Hematopoietic multipotent progenitor cell treated with erythropoietin and hydrocortisone succinate and interleukin-3 and kit ligand, for 17 days (in vitro differentiated cells): ENCODE measurements around the gene SPIN2B.
"Not testable (repeated sequence)": the region's sequence is repeated elsewhere in the genome, so short reads cannot be mapped to it uniquely, and the experiment has no call there.

ENCODE experiments used
- DNase-seq: peaks from one replicate; pipeline ENCODE4 v3.0.0-alpha.2; 2015; ENCODE audit warnings: low spot score

SPIN2B gene

DNA sequence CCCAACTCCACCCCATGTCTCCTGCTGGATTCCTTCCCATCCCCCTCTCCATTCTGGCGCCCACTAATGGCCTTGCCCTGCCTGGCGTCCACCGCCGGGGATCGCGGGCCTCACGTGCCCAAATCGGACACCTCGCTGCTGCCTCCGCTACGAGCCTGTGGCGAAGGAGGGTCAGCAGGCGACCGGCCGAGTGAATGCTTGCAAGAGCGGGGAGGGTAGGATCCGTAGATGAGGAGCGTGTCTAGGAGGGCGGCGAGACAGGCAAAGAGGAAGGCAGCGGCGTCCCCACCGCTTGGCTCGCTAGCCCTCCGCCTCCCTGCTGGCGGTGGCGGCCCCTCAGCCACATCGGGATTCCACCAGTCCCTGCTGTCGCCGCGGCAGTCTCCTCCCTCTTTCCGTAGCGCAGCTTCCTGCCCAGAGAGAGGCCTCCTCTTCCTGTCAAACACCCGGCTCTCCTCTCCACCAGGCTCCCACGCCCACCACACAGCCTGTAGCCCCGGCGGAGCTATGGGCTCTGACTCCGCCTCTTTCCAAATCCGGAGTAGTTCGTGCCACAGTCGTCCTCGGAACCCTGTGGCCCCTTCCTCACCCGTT lies at the start of gene SPIN2B:
Gene SPIN2B, minus strand, starts transcription at position 387 of the 594 bp plus-strand sequence.
- peak; percentile 62 for DNase-seq

DNA sequence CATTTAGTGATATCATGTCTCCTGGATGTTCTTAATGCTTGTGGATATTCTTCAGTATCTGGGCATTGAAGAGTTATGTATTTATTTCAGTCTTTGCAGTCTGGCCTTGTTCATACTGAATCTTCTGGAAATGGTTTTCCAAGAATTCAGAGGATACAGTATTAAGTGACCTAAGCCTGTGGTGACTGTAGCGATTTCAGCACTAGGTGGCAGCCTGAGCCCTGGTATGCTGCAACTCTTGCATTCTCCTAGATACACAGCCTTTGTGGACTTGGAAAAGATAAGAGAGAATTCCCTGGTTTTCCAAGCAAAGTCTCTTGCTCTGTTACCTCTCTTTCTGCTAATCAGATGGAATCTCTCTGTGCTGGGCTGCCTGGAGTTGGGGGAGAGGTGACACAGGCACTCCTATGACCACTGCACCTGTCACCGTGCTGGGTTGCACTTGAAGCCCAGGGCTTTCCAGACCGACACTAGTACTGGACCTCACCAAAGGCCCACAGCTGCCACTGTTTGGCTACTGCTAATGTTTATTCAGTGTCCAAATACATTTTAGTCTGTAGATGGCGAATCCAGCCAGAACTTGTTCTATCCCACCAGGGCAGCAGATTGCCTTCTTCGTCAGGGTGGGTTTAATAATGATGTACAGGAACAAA lies 35.2 kb upstream of the SPIN2B start:
- peak; percentile 3 for DNase-seq

DNA sequence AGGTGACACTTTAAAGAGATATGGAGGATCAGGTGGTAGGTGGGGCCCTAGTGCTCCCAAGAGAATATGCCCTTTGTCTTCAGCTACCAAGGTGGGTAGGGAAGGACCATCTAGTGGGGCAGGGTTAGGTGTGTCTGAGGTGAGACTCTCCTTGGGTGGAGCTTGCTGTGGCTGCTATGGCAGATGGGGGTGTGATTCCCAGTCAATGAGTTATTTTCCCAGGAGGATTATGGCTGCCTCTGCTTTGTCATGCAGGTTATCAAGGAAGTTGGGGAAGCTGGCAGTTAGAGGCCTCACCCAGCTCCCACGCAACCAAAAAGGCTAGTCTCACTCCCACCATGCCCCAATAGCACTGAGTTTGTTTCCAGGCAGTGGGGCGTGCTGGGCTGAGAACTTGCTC lies 33.8 kb upstream of the SPIN2B start:
- no peak for DNase-seq

DNA sequence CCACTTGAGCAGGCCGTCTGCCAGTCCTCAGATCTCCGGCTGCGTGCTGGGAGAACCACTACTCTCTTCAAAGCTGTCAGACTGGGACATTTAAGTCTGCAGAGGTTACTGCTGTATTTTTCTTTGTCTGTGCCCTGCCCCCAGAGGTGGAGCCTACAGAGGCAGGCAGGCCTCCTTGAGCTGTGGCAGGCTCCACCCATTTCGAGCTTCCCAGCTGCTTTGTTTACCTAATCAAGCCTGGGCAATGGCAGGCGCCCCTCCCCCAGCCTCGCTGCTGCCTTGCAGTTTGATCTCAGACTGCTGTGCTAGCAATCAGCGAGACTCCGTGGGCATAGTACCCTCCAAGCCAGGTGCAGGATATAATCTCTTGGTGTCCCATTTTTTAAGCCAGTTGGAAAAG lies 30.9 kb upstream of the SPIN2B start:
- DNase-seq, result not testable (repeated sequence)

DNA sequence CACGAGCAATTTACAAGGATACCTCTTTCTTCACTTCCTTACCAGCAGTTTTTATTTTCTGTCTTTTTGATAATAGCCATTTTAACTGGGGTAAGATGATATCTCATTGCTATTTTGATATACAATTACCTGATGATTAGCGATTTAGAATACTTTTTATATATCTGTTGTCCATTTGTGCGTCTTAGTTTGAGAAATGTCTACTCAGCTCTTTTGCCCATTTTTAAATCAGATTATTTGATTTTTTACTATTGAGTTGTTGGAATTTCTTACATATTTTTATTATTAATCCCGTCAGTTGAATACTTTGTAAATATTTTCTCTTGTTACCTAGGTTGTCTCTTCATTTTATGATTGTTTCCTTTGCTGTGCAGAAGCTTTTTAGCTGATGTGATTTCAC lies 17.3 kb upstream of the SPIN2B start:
- DNase-seq, result no peak

DNA sequence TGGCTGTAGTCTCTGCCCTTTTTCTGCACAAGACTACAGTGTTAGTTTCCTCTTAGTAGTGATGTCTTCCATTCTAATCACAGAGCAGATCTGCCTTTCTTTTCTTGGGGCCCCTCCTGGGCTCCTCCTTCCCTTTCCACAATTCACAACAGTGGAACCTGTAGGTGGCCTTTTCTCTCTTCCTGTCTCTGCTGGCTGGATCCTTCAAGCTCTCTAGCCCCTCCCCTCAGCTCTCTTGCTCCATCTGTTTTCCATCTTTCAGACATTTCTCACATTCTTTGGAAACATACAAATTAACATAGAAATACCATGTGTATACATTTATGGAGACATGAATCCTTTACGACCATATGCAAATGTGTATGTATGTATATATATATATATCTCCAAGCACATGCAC lies 16.2 kb upstream of the SPIN2B start:
- no peak for DNase-seq

DNA sequence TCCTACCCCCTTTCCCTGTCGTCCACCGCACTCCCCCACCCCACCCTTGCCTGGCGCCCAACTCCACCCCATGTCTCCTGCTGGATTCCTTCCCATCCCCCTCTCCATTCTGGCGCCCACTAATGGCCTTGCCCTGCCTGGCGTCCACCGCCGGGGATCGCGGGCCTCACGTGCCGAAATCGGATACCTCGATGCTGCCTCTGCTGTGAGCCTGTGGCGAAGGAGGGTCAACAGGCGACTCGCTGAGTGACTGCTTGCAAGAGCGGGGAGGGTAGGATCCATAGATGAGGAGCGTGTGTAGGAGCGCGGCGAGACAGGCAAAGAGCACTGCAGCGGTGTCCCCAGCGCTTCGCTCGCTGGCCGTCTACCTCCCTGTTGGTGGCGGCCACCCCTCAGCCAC lies 15.7 kb upstream of the SPIN2B start, which contains the start of gene SPIN2A:
Gene SPIN2A, minus strand, starts transcription at position 325 of the 400 bp plus-strand sequence. CDS start 800 bp downstream, outside the sequence.
- not testable (repeated sequence) for DNase-seq

DNA sequence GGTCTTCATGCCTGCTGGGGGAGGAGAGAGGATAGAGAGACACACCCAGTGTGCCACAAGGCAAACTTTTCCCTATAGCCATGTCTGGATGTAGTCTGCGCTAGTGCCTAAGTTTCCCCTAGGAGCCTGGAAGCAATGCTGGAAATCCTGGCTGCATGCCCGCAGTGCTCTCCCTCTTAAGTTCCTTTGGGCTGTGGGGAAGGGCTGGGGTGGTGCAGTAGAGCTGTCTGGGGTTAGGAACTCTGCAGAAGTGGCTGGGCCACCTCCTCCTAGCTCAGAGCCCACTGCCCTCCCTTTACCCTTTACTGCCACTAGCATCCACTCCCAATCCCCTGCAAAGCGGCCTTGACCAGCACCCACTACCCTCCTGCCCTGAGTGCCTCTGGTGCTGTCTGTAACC lies 15.2 kb upstream of the SPIN2B start:
- not testable (repeated sequence) for DNase-seq

DNA sequence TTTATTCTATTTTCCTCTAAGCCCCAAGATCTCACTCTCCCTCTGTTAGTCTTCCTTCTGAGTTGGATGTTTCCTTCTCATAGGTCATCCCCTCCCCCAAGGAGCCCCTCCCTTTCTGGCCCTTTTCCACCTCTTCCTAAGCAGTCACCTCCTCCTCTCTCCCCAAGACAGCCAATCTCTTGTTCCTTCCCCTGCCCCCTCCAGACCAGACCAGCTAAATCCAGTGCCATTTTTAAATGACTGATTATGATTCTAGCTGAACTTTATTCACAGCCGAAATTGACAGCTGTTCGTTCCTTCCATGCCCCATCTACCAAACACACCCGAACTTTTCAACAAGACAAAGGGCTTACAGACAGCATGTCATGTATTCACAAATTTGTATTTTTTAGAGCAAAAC lies 13.9 kb upstream of the SPIN2B start:
- no peak for DNase-seq

DNA sequence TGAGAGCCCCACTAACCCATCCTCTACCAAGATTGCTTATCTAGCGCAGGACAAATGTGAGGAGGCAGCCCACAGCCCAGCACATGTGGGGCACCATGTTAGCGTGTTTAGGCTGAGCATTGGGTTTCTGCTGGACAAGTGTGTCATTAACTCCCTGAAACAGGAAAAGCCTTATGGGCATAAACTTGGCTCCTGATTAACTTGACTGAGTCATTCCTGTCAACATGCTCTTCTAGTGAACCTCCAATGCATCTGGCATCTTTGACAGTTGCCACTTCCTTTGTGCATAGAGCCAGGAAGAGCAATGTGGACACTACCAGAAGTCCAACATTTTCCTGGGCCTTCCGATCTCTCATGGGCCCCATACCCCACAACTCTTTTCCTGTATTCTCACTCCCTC lies 13.4 kb upstream of the SPIN2B start:
- no peak for DNase-seq

DNA sequence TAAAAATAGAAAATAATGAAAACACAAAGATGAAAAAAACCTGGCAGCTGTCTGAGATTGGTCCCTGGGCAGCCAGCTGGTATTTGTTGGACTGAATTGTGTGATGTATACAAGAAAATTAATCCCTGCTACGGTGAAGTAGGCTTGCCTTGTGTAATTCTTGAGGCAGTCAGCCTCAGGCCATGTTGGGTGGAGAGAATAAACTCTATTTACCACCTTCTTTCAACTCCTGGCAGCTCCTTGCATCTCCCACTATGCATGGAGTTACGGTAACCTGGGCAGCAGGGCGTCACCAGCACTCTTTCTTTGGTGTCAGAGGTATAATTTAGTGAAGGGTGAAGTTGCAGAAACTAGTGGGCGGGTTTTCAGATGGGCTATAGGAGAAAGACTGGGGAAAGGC lies 12.4 kb upstream of the SPIN2B start:
- no peak for DNase-seq

DNA sequence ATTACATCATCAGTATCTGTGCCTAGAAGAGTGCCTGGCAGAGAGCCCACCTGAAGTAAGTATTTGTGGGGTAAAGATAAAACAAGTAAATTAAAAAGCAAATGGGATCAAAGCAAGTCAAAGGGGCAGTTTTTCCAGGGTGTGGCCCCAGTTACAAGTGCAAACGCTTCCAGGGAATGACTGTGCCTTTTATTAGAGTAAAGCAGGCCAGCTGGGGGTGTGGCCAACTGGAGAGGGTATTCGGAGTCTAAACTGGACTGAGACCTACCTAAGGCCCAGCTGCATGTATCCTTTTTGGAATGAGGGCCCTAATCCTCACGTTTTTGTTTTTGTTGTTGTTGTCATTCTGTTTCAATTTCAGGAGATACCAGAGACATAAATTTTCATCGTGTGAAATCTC lies 11.9 kb upstream of the SPIN2B start:
- DNase-seq, result peak; percentile 41

DNA sequence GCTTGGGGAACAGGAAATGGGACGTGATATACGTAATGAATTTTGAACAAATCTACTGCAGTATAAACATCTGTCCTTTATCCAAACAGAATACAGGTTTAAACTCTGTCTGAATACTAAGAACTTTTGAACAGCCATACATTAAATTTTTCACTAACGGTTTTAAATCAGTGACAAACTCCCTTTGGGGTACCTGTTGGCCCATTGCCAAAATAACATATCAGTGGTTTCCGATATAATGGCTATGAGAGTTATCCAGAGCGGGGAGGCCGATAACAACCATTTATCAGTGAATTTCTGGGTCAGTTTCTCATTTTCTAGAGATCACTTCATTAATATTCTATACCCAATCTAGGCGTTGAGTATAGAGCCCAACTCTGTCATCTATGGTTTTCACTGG lies 10.7 kb upstream of the SPIN2B start:
- no peak for DNase-seq

DNA sequence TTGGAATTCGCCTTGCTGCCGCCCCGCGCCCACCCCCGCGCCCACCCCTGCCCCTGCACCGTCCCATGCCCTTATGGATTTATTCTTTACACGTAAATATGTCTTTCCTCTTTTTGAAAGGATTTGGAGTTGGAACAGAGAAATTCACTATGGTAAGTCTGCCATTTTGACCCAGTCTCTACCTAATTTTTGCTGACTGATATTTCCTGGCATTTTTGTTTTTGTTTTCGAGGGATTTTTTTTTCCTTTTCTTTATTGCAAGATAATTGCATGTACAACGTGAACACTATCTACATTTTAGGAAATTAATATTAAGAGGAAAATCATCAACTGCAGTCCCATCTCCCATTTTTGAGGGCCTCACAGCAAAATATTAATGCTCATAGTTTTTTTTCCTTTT lies 468 bp upstream of the SPIN2B start:
- no peak for DNase-seq

DNA sequence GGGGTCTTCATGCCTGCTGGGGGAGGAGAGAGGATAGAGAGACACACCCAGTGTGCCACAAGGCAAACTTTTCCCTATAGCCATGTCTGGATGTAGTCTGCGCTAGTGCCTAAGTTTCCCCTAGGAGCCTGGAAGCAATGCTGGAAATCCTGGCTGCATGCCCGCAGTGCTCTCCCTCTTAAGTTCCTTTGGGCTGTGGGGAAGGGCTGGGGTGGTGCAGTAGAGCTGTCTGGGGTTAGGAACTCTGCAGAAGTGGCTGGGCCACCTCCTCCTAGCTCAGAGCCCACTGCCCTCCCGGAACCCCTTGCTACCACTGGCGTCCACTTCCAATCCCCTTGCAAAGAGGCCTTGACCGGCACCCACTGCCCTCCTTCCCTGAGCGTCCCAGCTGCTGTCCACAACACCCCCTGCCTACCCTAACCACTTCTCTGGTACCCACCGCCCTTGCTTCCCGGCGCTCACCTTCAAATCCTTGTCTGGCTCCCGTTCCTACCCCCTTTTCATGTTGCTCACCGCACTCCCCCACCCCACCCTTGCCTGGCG lies 658 bp downstream of the SPIN2B start:
- not testable (repeated sequence) for DNase-seq

DNA sequence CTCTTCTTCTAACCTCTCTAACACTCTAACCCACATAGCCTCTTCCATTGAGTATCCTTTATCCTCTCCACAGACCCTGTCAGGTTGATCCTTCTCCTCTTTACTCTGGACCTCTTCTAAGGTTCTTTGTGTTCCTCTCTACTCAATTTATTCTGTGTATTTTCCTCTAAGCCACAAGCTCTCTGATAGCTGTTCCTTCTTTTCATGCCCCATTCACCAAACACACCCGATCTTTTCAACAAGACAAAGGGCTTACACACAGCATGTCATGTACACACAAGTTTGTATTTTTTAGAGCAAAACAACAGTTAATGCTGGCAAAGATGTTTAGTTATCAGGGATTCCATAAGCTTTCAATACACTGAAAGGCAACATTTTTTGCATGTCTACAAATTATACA lies 1.9 kb downstream of the SPIN2B start:
- no peak for DNase-seq

DNA sequence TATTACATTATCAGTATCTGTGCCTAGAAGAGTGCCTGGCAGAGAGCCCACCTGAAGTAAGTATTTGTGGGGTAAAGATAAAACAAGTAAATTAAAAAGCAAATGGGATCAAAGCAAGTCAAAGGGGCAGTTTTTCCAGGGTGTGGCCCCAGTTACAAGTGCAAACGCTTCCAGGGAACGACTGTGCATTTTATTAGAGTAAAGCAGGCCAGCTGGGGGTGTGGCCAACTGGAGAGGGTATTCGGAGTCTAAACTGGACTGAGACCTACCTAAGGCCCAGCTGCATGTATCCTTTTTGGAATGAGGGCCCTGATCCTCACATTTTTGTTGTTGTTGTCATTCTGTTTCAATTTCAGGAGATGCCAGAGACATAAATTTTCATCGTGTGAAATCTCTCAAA lies 3.8 kb downstream of the SPIN2B start:
- peak; percentile 30 for DNase-seq

DNA sequence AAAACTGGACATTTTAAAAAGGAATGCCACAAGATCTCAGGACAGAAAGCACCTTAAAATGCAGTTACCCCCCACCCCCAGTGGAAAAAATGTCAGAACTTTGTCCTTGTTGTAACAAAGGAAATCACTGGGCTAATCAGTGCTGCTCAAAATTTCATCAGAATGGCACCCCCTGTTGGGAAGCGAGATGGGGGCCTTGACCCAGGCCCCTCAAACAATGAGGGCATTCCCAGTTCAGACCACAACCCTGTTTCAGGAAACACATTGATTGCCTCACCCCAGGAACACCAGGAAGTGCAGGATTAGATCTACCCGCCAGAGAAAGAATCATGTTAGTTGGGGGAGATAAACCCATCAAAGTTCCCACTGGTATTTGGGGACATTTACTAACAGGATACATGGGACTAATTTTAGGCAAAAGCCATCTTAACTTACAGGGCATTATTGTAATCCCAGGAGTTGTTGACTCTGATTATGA lies 16.4 kb downstream of the SPIN2B start:
- DNase-seq, result no peak

DNA sequence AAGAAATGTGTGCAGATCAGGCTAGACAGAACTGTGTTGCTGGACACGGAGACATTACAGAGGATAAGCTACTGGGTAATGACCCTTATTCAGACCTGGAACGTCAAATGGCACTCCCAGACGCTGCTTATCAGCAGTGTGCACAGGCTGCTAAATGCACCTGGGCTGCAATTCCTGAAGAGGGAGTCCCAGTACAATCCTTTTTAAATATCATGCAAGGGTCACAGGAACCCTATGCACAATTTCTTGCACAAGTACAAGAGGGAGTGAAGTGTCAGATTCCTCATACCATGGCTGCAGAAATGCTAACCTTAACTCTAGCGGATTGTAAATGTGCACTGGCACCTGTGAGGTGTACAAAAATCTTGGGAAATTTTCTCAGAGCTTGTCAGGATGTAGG lies 16.9 kb downstream of the SPIN2B start:
- DNase-seq, result no peak

DNA sequence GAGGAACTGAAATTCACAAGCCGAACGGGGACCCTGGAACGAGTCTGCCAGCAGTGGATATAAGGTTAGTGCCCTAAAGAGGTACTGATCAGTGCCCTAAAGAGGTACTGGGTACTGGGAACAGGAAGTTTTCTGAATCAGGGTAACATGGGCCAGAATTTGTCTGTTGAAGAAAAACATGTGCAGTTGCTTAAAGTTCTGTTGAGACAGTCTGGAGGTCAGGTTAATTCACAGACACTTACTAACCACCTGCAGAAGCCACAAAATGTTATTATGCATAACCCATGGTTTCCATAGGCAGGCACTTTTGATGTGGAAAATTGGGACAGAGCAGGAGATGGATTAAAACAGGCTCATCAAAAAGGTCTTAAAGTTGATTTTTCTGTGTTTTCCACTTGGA lies 17.9 kb downstream of the SPIN2B start:
- no peak for DNase-seq

DNA sequence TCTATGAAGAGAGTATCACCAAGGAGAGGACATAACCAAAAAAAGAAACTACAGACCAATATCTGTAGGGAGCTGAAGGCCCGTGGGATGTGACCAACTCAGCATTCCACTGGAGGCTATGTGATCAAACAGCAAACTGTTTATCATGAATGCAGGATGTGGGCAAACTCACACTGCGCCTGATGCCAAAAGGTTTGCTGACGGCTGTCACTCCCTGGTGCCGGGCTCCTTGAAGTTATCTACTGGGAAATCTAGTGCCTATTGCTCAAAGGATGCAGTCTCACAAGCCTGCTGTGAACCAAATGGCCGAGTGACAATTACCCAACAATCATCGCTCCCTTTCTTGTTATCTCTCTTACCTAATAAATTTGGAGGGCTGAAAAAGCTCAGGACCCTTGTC lies 18.4 kb downstream of the SPIN2B start:
- not testable (repeated sequence) for DNase-seq

DNA sequence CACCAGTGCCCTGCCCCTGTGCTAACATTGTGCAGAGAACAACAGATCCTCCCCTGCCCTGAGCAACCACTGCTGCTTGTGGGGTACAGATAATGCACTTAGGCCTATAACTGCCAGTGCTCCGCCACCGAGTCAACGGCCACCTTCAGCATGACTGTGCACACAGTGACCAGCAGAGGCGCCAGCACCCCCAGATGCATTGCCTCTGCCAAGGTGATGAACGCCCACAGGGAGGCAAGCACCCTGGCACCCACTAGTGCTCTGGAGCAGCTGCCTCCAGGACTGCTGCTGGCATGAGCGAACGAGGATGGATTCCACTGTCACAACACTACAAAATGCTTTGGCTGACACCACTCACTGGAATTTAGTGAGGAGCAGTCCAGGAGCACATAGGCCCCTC lies 38.2 kb downstream of the SPIN2B start:
- DNase-seq, result no peak

DNA sequence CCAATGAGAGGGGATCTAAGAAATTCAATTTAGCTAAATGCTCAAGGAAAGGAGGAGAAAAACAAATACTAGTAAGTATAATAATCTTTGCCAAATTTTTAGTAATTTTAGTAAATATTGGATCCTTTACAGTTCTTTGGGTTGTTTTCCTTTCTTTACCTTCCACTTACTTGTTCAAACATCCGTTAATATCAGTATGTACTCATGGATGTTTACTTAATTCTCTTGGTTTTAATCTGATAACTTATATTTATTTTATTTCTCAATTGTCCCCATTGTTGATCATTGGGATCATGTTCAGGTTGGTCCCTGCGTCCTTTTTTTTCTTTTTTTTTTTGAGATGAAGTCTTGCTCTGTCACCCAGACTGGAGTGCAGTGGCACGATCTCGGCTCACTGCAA lies 46.9 kb downstream of the SPIN2B start:
- DNase-seq, result no peak
